Astrocyte (in vitro differentiated cells and primary cell): ENCODE data around the gene DIO3. TPM values are rescaled to one million over a fixed set of nuclear protein-coding genes. Genes with fewer than 3 reads are reported as not detected.

Experiments
- DNase-seq: peaks from one replicate; pipeline ENCODE4 v3.0.0-alpha.2; 2010; ENCODE audit warnings: low read depth
- FAIRE-seq: peaks from 2 replicates; lab custom pipeline; 2011; peaks lifted over from hg19 to GRCh38; lab: Jason Lieb, UNC
- H2AFZ ChIP-seq: 2 replicates; pipeline ENCODE4 v1.6.0; 2012; ENCODE audit warnings: low read depth, low read length, inconsistent platforms
- H3K27ac ChIP-seq: 2 replicates; pipeline ENCODE4 v1.5.1; 2011; ENCODE audit warnings: low read depth, low read length, inconsistent platforms
- H3K27me3 ChIP-seq: 2 replicates; pipeline ENCODE4 v1.6.0; 2011; ENCODE audit warnings: low read length, inconsistent platforms; ENCODE audit not compliant: insufficient read depth
- H3K36me3 ChIP-seq: 2 replicates; pipeline ENCODE4 v1.5.1; 2011; ENCODE audit warnings: low read length, inconsistent platforms; ENCODE audit not compliant: insufficient read depth
- H3K4me1 ChIP-seq: 2 replicates; pipeline ENCODE4 v1.5.1; 2011; ENCODE audit warnings: low read length, inconsistent platforms; ENCODE audit not compliant: insufficient read depth
- H3K4me2 ChIP-seq: 2 replicates; pipeline ENCODE4 v1.6.0; 2012; ENCODE audit warnings: low read length, inconsistent platforms
- H3K4me3 ChIP-seq: 2 replicates; pipeline ENCODE4 v1.5.1; 2011; ENCODE audit warnings: low read depth, mild to moderate bottlenecking, low read length, inconsistent platforms; ENCODE audit not compliant: insufficient read depth
- H3K79me2 ChIP-seq: 2 replicates; pipeline ENCODE4 v1.6.0; 2012; ENCODE audit warnings: mild to moderate bottlenecking, low read length, inconsistent platforms; ENCODE audit not compliant: insufficient read depth
- H3K9ac ChIP-seq: 2 replicates; pipeline ENCODE4 v1.6.0; 2012; ENCODE audit warnings: mild to moderate bottlenecking, low read length, inconsistent platforms
- H3K9me3 ChIP-seq: 2 replicates; pipeline ENCODE4 v1.5.1; 2012; ENCODE audit warnings: low read depth, mild to moderate bottlenecking, low read length, inconsistent platforms; ENCODE audit not compliant: insufficient read depth
- H4K20me1 ChIP-seq: 2 replicates; pipeline ENCODE4 v1.6.0; 2012; ENCODE audit warnings: low read length, inconsistent platforms; ENCODE audit not compliant: insufficient read depth
- H3K27ac Mint-ChIP-seq: one replicate; pipeline ENCODE4 v1.8.0; 2021; ENCODE audit warnings: mild to moderate bottlenecking, mixed read lengths; ENCODE audit not compliant: unreplicated experiment
- H3K27me3 Mint-ChIP-seq: one replicate; pipeline ENCODE4 v1.8.0; 2021; ENCODE audit warnings: low read depth, mixed read lengths; ENCODE audit not compliant: unreplicated experiment
- H3K36me3 Mint-ChIP-seq: one replicate; pipeline ENCODE4 v1.8.0; 2021; ENCODE audit warnings: low read depth, mixed read lengths; ENCODE audit not compliant: unreplicated experiment
- H3K4me1 Mint-ChIP-seq: one replicate; pipeline ENCODE4 v1.8.0; 2021; ENCODE audit warnings: low read depth, mixed read lengths; ENCODE audit not compliant: unreplicated experiment
- H3K4me3 Mint-ChIP-seq: one replicate; pipeline ENCODE4 v1.8.0; 2021; ENCODE audit warnings: mild to moderate bottlenecking, moderate library complexity, mixed read lengths; ENCODE audit not compliant: unreplicated experiment
- H3K9me3 Mint-ChIP-seq: one replicate; pipeline ENCODE4 v1.8.0; 2021; ENCODE audit warnings: mild to moderate bottlenecking, mixed read lengths; ENCODE audit not compliant: unreplicated experiment
- CTCF ChIP-seq: IDR thresholded peaks from 2 replicates; pipeline ENCODE4 v1.5.1; 2011; ENCODE audit warnings: low read depth, mild to moderate bottlenecking, inconsistent platforms, low read length, moderate library complexity; ENCODE audit not compliant: insufficient read depth
- EZH2 ChIP-seq: IDR thresholded peaks from 2 replicates; pipeline ENCODE4 v1.6.1; 2012; ENCODE audit warnings: mild to moderate bottlenecking, low read length, inconsistent platforms; ENCODE audit not compliant: insufficient read depth
- total RNA-seq: library from RNA; stranded (reverse); gene quantifications from 2 replicates; pipeline ENCODE4 v1.2.1, GENCODE V29; 2021

DIO3 gene
- total RNA-seq, 1 donor from 2014 or later: 0.79 TPM

DNA sequence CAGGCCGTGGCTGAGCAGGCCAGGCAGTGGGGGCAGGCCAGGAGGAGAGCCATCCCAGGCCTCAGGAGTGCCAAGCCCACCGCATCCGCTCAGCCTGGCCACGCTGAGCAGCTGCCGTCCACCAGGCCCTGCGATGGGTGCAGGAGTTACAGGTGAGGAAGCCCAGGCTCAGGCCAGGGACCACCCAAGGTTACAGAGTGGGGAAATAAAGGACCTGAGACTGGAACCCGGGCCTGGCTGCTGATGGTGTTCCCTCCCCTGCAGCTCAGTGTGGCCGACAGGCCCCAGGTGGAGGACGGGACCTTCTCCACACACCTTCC lies 49.0 kb upstream of the DIO3 start:
- no peaks in the 10 kb centered on the region for H3K4me1 ChIP-seq
- H3K27ac ChIP-seq: no peak overlapping the region
- Mint-ChIP-seq H3K9me3 (peaks cover 7% of the 10 kb centered on the region), H3K4me3 (no peak overlapping the region), H3K4me1 (no peaks in the 10 kb centered on the region), H3K36me3 (peaks cover 3% of the 10 kb centered on the region), H3K27ac (no peak overlapping the region), H3K27me3 (peaks cover 46% of the 10 kb centered on the region)
- no peak for FAIRE-seq
- no peak overlapping the region for H3K9ac ChIP-seq
- H3K4me2 ChIP-seq: no peak overlapping the region
- H3K9me3 ChIP-seq: peaks cover 4% of the 10 kb centered on the region
- H3K4me3 ChIP-seq: no peak overlapping the region
- H2AFZ ChIP-seq: no peak overlapping the region
- no peaks in the 10 kb centered on the region for H3K36me3 ChIP-seq
- no peak for TF ChIP-seq EZH2
- TF ChIP-seq CTCF: no peak
- no peak for DNase-seq
- no peaks in the 10 kb centered on the region for H3K27me3 ChIP-seq
- H3K79me2 ChIP-seq: no peaks in the 10 kb centered on the region
- H4K20me1 ChIP-seq: no peaks in the 10 kb centered on the region

DNA sequence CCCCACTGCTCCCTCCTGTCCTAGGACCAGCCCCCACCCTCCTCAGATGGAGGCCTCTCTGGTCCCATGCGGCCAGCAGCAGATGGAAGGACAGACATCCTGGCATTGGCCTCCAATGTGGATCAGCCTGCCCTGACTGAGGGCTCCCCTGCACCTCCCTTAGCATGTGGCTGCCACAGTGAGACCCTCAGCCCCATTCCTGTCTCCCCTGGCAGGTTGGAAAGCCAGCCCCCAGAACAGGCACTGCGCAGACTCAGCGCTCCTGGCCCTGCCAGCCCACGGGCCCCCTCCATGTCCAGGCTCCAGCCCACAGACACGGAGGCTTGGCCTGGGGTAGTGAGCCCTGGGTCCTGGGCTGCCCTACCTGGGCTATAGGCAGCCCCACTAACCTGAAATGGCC lies 47.2 kb upstream of the DIO3 start:
- peaks cover 4% of the 10 kb centered on the region for H3K9me3 ChIP-seq
- Mint-ChIP-seq H3K4me3 (no peak overlapping the region), H3K9me3 (peaks cover 7% of the 10 kb centered on the region), H3K27ac (no peak overlapping the region), H3K36me3 (peaks cover 3% of the 10 kb centered on the region), H3K27me3 (peaks cover 34% of the 10 kb centered on the region), H3K4me1 (no peaks in the 10 kb centered on the region)
- H3K4me1 ChIP-seq: no peaks in the 10 kb centered on the region
- no peaks in the 10 kb centered on the region for H3K27me3 ChIP-seq
- H2AFZ ChIP-seq: no peak overlapping the region
- no peak for DNase-seq
- H3K79me2 ChIP-seq: no peaks in the 10 kb centered on the region
- no peak for FAIRE-seq
- H3K4me3 ChIP-seq: no peak overlapping the region
- no peak overlapping the region for H3K27ac ChIP-seq
- no peaks in the 10 kb centered on the region for H4K20me1 ChIP-seq
- no peaks in the 10 kb centered on the region for H3K36me3 ChIP-seq
- no peak for TF ChIP-seq CTCF
- no peak overlapping the region for H3K9ac ChIP-seq
- no peak overlapping the region for H3K4me2 ChIP-seq

- no peaks in the 10 kb centered on the region for H3K36me3 Mint-ChIP-seq
- peaks cover 25% of the 10 kb centered on the region for H3K27me3 Mint-ChIP-seq
- H3K9me3 Mint-ChIP-seq: peaks cover 4% of the 10 kb centered on the region
Measured at GRCh38 chr14:101516401-101516800, 44.9 kb upstream of the DIO3 start.

More at GRCh38 chr14:101516401-101516800, 44.9 kb upstream of the DIO3 start:
- DNase-seq (no peak), FAIRE-seq (no peak)
- no peak overlapping the region for H2AFZ ChIP-seq
- H3K36me3 ChIP-seq: no peaks in the 10 kb centered on the region
- Mint-ChIP-seq H3K27ac (peak overlapping the region; percentile 38), H3K4me3 (no peak overlapping the region), H3K4me1 (no peaks in the 10 kb centered on the region)
- H3K27ac ChIP-seq: no peak overlapping the region
- H3K9me3 ChIP-seq: peaks cover 4% of the 10 kb centered on the region
- no peak for TF ChIP-seq EZH2
- TF ChIP-seq CTCF: no peak
- H3K27me3 ChIP-seq: no peaks in the 10 kb centered on the region
- no peaks in the 10 kb centered on the region for H4K20me1 ChIP-seq
- no peak overlapping the region for H3K9ac ChIP-seq
- H3K79me2 ChIP-seq: no peaks in the 10 kb centered on the region
- no peak overlapping the region for H3K4me3 ChIP-seq
- no peak overlapping the region for H3K4me2 ChIP-seq
- H3K4me1 ChIP-seq: no peaks in the 10 kb centered on the region
